HG02852 (cell line): Measurements from ENCODE around the gene ATP1A3.
"Not testable (repeated sequence)": the region's sequence is repeated elsewhere in the genome, so short reads cannot be mapped to it uniquely, and the experiment has no call there.

Experiments used
- ATAC-seq: cut with Tn5 transposase; IDR thresholded peaks from one replicate; pipeline ENCODE4 v1.9.1; 2021; ENCODE audit warnings: mild to moderate bottlenecking, moderate library complexity; ENCODE audit not compliant: unreplicated experiment

ATP1A3 gene

DNA sequence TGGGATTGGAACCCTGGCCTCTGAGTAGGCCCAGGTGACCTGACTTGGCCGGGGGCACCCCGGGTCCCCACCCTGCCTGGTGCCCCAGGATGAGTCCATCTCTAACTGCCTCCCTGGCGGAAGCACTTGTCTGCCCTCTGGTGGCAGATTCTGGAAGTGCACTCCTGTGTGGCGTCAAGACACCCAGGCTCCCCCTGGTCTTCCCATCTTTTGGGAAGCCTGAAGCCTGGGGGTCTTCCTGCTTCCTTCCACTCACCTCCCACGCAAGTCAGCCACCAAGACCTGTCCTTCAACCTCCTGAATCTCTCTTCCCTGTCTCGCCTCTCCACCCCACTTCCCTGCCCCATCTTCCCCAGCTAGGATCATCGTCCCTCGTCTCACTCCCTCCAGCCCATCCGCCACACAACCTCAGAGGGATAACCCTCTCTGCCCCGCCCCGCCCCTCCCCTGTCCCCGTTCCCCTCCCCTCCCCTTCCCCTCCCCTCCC, 42.3 kb downstream of the ATP1A3 start:
- ATAC-seq, result no peak

DNA sequence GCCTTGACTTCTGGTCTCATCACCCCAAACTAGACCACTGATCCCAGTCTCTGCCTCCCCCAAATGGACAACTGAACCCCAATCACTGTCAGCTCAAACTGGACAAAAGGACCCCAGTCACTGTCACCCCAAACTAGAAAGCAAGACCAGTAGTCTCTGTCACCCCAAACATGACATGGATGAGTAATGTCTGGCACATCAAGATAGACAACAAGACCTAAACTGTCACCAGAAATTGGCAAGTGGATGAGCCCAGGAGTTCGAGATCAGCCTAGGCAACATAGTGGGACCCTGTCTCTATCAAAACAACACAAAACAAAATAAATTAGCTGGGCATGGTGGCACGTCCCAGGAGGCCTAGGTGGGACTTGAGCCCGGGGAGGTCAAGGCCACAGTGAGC, 46.9 kb downstream of the ATP1A3 start:
- ATAC-seq, result no peak

DNA sequence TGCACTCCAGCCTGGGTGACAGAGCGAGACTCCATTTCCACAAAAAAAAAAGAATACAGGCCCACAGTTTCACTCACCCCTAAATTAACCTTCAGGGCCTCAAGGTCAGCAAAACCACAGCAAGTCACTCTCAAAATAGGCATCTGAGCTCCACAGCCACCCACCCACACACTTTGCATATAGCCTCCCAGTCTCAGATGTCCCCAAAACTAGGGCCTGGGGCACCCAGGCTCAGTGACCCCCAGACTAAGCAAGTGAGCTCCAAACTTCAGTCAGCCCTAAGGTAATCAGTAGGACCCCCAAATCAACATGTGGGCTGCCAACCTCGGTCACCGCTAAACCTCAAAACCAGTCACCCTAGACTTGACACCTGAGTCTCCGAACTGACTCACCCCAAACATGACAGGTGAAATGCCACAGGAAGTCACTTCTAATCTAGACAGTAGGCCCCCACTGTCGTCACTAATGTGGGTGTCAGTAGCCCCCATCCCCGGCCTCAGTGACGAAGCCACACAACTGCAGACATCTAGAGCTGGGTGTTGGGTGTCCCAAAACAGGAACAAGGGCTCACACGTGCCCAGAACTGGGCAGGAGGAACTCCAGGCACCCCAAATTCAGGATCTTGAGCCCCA, 48.8 kb downstream of the ATP1A3 start:
- peak; percentile 70 for ATAC-seq

DNA sequence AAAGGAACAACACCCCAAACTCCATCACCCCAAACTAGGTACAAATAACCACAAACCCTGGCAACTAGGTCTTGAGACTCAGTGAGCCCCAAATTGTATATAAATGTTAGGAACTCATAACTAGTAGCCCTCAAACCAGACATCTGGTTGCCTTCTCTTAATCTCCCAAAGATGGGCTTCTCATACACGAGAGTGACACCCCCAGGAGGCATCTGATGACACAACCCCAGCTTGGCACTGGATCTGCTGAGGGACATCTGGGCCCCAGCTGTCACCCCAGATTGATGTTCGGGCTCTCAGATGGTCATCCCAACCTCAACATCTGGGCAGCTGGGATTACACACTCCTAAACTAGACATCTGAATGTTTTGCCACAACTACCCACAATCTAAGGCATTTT, 49.7 kb downstream of the ATP1A3 start:
- ATAC-seq, result no peak

DNA sequence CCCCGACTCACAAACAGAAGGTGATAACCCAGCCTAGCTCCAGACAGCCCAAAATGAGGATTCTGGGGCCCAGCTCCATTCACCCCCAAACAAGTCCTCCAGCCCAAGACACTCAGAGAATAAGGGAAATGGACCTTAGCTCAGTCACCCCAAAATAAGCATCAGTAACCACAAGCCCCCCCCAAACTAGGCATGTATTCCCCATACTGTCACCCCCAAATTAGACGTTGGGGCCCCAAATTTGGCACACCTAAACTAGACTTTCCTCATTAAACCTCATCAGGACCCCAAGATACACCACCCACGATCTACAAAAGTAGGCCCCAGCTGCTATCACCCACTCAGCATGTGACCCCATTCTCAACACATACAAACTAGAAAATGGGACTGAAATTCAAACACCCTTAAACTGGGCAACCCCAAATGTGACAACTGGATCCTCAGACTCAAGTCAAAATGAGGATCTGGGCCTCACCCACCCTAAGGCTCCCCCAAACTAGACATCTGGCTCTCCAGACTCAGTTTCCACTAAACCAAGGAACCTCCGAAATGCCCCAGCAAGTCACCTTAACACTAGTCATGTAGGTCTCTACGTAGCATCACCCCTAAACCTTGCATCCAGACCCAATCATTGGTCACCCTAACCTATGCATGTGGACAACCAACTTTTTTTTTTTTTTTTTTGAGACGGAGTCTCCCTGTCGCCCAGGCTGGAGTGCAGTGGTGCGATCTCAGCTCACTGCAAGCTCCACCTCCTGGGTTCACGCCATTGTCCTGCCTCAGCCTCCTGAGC, 52.4 kb downstream of the ATP1A3 start:
- ATAC-seq, result no peak

DNA sequence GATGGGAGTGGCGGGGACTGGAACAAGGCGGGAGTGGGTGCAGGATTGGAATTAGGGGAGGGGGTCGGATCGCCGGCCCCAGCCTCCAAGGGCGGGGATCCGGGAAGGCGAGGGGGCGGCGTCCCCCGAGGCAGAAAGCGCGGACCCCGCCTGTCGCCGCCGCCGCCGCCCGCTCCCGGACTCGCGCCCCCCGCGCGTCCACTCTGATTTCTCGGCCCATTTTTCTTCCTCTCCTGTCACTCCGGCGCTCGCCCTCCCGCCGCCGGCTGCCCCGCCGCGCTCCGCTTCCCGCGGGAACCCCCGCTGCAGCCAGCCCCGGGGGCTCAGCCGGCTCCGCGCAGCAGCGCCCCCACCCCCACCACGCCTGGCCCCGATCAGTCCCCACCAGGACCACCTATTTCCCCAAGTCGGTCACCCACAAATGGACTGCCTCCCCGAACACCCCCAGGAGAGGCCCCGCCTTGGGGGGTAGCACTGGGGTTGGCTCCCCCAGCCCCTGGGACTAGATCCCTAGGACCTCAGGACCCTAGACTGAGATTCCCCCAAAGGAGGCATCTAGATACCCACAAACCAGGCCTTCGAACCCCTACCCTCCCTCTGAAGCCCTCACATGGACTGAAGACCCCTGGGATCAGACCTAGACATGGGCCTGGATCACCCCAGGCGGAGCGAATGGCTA, 53.2 kb downstream of the ATP1A3 start:
- no peak for ATAC-seq

DNA sequence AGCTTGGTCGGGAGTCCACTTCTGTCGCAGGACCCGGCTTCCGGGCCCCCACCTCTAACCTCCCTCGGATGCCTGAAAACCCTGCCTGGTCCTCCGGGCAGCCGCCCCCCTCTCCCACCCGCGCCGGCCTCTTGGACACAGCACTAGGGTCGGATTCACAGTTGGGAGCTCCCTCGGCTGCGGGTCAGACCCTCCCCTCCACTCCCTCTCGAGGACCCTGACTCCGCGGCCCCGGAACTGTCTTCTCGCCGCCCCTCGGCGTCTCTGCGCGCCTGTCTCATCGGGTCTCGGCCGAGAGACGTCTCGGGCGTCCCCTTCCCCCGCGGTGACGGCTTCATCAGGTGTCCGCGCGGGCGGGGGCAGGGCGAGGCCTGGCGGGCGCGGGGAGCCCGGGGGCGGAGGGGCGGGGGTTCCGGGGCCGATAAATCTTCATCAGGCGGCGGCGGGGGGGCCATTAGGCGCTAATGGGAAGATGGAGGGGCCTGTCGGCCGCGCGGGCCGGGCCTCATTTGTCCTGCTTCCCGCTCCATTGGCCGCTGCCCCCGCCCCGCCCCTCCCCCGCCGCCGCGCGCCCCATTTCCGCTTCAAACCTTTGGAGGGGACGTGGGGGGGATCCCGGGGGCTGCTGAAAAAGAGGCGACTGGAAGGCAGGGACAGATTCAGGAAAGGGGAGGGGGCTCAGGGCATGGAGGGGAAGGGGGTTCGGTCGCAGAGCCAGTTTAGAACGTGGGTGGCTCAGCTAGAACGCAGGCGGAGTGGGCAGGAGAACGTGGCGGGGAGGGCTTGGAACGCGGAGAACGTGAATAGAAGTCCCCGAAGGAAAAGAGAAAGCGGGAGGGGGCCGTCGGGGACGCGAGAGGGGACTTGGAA, 53.9 kb downstream of the ATP1A3 start:
- no peak for ATAC-seq

DNA sequence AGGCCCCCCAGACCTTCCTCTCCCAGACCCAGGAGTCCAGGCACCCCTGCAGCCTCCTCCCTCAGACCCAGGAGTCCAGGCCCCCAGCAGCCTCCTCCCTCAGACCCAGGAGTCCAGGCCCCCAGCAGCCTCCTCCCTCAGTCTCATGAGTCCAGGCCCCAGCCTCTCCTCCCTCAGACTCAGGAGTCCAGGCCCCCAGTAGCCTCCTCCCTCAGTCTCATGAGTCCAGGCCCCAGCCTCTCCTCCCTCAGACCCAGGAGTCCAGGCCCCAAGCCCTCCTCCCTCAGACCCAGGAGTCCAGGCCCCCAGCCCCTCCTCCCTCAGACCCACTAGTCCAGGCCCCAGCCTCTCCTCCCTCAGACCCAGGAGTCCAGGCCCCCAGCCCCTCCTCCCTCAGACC, 54.8 kb downstream of the ATP1A3 start:
- not testable (repeated sequence) for ATAC-seq

DNA sequence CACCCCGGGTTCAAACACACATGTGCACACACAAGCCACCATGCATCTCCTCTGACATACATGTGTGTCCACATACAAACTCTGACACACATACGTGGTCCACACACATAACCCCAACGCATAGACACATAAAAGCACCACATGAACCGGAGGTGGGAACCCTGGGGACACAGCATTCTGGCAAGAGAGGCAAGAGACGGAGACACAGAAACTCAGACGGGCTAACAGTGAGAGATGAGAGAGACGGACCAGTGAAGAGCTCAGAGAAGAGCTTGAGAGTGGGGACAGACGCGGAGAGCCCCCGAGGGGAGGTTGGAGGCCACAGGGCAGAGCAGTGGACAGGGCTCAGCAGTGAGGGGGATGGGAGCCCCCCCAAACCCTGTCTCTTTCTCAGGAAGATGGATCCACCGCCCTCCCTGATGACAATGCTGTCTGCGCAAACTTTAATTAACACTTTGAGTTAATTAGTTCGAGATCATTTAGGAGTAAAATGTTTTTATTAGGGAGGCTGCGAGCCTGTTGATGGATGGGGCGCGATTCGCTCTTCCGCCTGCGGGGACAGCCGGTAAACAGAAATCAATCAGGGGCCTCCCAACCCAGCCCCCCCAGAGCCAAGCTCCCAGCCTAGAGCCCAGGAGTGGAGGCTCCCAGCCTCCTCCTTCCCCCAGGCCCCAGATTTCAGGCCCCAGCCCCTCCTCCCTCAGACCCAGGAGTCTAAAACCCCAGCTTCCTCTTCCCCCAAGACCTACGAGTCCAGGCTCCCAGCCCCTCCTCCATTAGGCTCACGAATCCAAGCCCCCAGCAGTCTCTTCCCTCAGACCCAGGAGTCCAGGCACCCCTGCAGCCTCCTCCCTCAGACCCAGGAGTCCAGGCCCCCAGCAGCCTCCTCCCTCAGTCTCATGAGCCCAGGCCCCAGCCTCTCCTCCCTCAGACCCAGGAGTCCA, 56.2 kb downstream of the ATP1A3 start:
- no peak for ATAC-seq

DNA sequence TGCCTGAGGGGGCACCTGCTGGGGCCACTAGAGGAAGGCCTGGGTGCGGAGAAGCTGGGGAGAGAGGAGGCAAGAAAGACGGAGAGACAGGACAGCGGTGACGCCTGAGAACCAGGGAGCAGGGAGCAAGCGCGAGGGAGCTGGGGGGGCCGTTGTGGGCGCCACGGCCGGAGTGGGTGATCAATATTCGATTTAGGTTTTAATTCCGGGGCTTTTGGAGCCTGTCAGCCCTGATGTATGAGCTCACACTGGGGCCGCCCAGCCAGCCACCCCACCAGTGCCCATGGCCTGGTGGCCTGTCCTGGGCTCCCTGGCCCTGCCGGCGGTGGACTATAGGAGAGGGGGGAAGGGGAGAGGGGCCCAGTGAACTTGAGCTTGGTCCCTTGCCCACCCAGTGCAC, 57.1 kb downstream of the ATP1A3 start:
- no peak for ATAC-seq

DNA sequence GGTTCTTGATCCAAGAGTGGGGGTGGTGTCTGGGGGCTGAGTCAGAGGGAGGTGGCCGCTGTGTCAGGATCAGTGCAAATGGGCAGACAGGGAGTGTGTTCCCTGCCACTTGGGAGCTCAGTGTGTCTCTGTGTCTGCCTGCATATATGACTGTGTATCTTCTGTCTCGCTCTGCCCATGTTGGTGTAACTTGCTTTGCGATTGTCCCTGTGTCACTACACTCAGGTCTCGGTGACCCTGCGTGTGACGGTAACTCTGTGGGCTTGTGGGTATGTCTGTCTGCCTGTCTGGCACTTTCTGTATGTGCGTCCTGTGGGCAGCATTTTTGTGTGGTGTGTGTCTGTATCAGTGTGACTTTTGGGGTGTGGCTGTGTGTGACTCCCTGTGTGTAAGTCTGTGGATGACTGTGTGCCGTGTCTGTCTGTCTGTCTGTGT, 57.6 kb downstream of the ATP1A3 start:
- no peak for ATAC-seq

DNA sequence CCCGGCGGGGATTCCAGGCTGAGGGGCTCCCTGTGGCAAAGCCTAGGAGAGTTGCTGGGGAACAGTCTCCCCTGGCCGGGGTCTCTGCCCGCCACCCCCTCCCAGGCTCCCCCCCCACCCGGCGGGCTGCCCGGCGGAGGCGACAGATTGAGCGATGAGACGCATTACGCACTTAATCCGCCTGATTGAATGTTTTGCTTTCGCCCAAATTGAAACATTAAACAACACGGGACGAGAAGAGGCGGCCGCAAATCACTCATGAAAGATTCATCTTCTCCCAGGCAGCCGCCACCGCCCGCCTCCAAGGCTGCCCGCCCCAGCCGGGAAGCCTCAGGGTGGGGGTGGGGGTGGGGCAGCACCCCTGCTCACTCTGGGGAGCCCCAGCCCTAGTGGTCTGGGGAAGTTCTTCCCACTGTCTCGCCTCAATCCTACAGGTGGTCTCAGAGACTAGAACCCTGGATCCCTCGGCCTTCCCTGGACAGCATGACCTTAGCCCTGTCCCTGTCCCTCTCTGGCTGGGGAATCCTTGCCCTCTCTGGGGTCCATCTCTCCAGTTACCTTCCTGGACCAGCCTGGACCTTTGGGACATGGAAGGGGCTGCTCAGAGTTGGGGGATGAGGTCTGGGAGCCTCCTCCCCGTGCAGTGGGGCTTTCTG, 58.1 kb downstream of the ATP1A3 start:
- no peak for ATAC-seq

DNA sequence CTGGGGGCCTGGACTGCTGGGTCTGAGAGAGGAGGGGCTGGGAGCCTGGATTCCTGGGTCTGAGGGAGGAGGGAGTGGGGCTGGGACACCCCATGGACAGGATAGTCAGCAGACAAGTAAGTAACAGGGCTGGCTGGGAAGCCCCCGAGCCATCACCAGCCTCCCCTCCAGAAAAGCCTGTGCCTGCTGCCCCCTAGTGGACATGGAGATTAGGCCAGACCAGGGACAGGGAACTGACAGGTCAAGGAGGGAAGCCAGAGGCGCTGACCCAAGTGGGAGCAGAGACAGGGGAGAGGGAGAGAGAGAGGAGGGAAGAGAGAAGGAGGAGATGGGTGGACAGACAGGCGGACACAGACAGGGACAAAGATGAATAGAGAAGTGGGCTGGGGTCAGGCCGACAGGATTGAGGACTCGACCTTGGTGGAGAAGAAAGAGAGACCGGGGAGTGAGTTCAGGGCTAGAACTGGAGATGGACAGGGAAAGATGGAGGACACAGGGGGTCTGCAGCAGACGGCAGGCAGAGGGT, 59.1 kb downstream of the ATP1A3 start:
- no peak for ATAC-seq

DNA sequence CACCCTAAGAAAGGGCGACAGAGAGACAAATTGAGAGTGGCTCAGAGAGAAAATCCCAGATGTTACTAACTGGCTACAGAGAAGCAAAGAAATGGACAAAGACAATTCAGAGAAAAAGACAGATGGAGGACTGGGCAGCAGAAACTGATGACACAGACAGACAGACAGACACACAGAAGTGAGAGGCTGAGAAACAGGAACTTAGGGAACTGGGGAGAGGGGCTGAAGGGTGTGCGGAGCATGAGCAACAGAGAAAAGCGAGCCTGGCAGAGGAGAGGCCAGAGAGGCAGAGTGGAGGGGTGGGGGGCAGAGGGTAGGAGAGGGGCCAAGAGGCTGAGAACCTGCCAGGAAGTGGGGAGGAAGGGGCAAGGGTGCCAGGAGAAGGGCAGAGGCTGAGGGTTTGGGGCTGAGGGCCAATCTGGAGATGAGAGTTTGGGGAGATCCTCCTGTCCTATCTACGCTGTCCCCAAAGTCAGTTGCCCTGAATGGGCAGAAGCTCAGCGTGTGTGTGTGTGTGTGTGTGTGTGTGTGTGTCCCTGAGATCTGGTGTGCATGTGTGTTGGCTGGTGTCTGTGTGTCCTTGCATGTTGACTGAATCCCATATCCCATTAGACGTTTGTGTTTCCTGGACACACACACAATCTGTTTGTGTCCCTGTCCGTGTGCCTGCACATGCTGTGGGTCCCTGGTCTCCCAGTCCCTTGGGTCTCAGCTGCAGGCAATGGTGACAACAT, 60.2 kb downstream of the ATP1A3 start:
- no peak for ATAC-seq

DNA sequence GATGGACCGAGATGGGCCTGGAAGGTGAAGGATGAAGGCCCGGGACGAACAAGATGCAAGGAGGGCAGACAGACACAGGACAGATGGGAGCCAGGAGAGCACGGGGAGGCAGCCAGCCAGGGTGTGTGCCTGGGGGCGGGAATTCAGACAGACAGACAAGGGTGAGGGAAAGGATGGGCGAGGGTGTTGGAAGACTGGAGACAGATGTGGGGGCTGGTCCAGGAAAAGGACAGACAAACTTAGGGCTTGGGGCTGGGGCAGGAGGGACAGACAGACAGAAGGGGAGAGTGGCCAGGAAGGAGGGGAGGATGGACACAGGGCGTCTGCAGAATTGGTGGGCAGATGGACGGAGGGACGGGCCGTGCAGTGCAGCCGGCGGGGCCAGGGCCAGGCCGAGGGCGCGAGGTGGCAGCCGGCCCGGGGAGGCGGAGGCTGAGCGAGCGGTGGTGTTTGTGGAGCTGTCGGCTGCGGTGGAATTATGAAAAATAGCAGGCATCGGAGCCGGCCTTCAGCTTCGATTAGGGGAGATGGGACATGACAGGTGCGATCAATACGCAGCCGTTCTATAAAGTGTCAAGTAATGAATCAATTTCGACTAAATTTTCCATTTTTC, 61.2 kb downstream of the ATP1A3 start:
- no peak for ATAC-seq

DNA sequence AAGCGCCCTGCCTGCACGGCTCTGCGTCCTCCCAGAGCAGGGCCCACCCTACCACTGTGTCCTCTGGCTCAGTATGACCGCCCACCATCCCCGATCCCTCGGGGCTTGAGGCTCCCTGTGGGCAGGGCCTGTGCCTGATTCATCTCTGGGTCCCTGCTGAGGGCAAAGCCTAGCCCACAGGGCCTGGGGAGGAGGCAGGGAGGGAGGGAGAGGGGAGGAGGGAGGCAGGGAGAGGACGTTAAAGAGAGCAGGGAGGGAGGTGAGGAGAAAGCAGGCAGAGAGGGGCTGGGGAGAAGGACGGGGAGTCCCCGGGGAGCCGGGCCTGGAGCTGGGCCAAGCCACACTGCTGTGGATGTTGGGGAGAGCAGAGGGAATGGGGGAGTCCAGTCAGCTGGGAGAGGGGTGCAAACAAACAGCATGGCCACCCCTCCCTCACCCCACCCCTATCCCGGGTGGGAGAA, 61.7 kb downstream of the ATP1A3 start:
- ATAC-seq, result no peak

DNA sequence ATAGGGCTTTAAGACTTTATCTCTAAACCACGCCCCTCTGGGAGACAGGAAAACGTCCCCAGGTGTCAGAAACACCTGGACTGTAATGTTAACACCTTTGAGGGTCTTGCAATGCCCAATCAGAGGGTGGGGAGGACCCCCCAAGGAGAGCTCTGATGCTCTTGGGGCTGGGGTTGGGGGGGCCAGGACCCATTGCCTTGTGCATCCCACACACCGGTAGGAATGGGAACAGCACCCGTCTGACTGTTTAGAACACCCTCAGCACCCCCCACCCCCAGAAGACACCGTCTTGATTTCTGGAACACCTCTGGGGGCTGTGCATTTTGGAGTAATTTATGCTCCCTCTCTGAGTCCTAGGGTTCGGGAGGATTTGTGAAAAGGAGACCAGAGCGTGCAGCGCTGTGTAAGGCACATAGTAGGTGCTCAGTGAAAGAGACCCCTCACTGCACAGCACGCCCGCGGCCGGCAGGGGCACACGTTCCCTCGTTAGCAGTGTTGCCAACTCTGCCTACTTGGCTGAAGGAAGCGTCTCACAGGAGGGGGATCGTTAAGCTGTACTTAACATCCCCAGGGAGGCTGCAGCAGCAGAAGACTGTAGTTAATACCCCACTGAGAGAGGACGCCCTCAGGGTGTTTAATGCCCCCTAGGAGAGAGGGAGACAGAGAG, 63.0 kb downstream of the ATP1A3 start:
- ATAC-seq, result no peak
